Measurements from ENCODE around the gene CTRB1. TPM values are rescaled to one million over a fixed set of nuclear protein-coding genes. Genes with fewer than 3 reads are reported as not detected.

Gene CTRB1
- total RNA-seq, 1 donor = not detected

DNA sequence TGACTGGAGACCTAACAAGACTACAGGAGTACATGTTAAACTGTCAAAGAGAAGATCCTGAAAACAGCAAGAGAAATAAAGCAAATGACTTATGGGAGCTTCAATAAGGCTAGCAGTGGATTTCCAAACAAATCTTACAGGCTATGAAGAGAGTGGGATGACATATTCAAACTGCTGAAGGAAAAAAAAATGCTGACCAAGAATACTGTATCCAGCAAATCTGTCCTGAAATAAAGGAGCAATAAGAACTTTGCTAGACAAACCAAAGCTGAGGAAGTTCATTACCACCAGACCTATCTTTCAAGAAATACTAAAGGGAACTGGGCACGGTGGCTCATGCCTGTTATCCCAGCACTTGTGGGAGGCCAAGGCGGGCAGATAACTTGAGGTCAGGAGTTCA is 41.9 kb upstream of the CTRB1 start:
- H3K9me3 ChIP-seq (ENCODE audit: low read depth, low read length) = peaks cover 13% of the 10 kb centered on the region
- no peaks in the 10 kb centered on the region for H4K20me1 ChIP-seq (ENCODE audit: insufficient read depth, low read length)
- no peak overlapping the region for H3K27ac ChIP-seq (ENCODE audit: low read depth, low read length)
- no peaks in the 10 kb centered on the region for H3K79me2 ChIP-seq (ENCODE audit: insufficient read depth, low read length)
- DNase-seq (ENCODE audit: insufficient read length, low spot score, missing footprints) = no peak
- H3K4me3 ChIP-seq (ENCODE audit: insufficient read depth, low read length) = no peak overlapping the region
- no peaks in the 10 kb centered on the region for H3K27me3 ChIP-seq (ENCODE audit: insufficient read depth, low read length)
- H3K4me2 ChIP-seq (ENCODE audit: insufficient read depth, low read length) = no peak overlapping the region
- no peaks in the 10 kb centered on the region for H3K4me1 ChIP-seq (ENCODE audit: insufficient read depth, low read length)
- H2AFZ ChIP-seq (ENCODE audit: low read length) = no peak overlapping the region
- no peak for TF ChIP-seq CTCF (IDR thresholded peaks at IDR 0.05; ENCODE audit: extremely low read depth, low read depth, low read length)
- no peaks in the 10 kb centered on the region for H3K36me3 ChIP-seq (ENCODE audit: insufficient read depth, low read length)

- no peak overlapping the region for H3K4me2 ChIP-seq (ENCODE audit: insufficient read depth, low read length)
- H3K9me3 ChIP-seq (ENCODE audit: low read depth, low read length) = peaks cover 7% of the 10 kb centered on the region
- H3K4me1 ChIP-seq (ENCODE audit: insufficient read depth, low read length) = no peaks in the 10 kb centered on the region
- H3K36me3 ChIP-seq (ENCODE audit: insufficient read depth, low read length) = no peaks in the 10 kb centered on the region
- H3K27ac ChIP-seq (ENCODE audit: low read depth, low read length) = no peak overlapping the region
- TF ChIP-seq CTCF (IDR thresholded peaks at IDR 0.05; ENCODE audit: extremely low read depth, low read depth, low read length) = no peak
- H3K79me2 ChIP-seq (ENCODE audit: insufficient read depth, low read length) = no peaks in the 10 kb centered on the region
- DNase-seq (ENCODE audit: insufficient read length, low spot score, missing footprints) = no peak
- H4K20me1 ChIP-seq (ENCODE audit: insufficient read depth, low read length) = no peaks in the 10 kb centered on the region
- H3K4me3 ChIP-seq (ENCODE audit: insufficient read depth, low read length) = no peak overlapping the region
- no peak overlapping the region for H2AFZ ChIP-seq (ENCODE audit: low read length)
- H3K27me3 ChIP-seq (ENCODE audit: insufficient read depth, low read length) = no peaks in the 10 kb centered on the region
Measured at GRCh38 chr16:75179208-75179607, 39.6 kb upstream of the CTRB1 start.

GRCh38 chr16:75181630-75182029 is 37.2 kb upstream of the CTRB1 start:
- H3K27ac ChIP-seq (ENCODE audit: low read depth, low read length) = no peak overlapping the region
- TF ChIP-seq CTCF (IDR thresholded peaks at IDR 0.05; ENCODE audit: extremely low read depth, low read depth, low read length) = no peak
- no peaks in the 10 kb centered on the region for H3K27me3 ChIP-seq (ENCODE audit: insufficient read depth, low read length)
- no peaks in the 10 kb centered on the region for H3K36me3 ChIP-seq (ENCODE audit: insufficient read depth, low read length)
- H3K79me2 ChIP-seq (ENCODE audit: insufficient read depth, low read length) = no peaks in the 10 kb centered on the region
- no peaks in the 10 kb centered on the region for H3K4me1 ChIP-seq (ENCODE audit: insufficient read depth, low read length)
- H3K4me3 ChIP-seq (ENCODE audit: insufficient read depth, low read length) = no peak overlapping the region
- no peak overlapping the region for H3K4me2 ChIP-seq (ENCODE audit: insufficient read depth, low read length)
- no peak overlapping the region for H2AFZ ChIP-seq (ENCODE audit: low read length)
- H3K9me3 ChIP-seq (ENCODE audit: low read depth, low read length) = peaks cover under 1% of the 10 kb centered on the region
- H4K20me1 ChIP-seq (ENCODE audit: insufficient read depth, low read length) = no peaks in the 10 kb centered on the region
- no peak for DNase-seq (ENCODE audit: insufficient read length, low spot score, missing footprints)

DNA sequence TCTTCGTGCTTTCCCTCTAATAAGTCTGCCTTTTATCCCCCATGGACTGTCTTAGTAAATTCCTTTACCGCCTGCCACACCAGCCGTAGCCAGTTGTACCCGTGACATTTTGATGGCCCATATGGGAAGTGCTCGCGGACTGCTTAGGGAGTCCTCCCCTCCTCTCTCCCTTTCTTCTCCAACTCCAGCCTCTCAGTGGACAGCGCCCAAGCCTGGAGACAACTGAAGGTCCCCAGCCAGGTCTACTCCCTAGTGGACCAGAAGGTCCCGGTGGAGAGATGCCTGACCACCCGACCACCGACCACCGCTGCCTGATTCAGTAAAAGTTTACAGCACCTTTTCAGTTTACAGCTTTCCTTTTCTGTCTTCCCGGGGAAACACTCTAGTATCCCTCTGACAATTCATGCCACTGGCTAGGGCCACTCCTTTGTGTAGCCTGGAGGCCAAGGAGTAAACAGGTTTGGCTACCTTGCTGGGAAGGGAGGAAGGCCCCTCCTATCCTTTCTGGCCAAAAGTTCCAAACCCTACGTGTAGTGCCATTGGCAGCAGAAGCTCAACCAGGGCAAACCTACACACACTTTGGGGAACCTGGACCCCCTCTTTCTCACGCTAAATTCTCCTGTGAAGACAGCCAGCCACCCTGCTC is 29.8 kb upstream of the CTRB1 start:
- DNase-seq (ENCODE audit: insufficient read length, low spot score, missing footprints) = no peak
- Histone ChIP-seq H3K27ac (ENCODE audit: low read depth, low read length) (no peak overlapping the region), H3K4me3 (ENCODE audit: insufficient read depth, low read length) (no peak overlapping the region), H3K9me3 (ENCODE audit: low read depth, low read length) (no peaks in the 10 kb centered on the region), H3K4me2 (ENCODE audit: insufficient read depth, low read length) (no peak overlapping the region), H3K36me3 (ENCODE audit: insufficient read depth, low read length) (no peaks in the 10 kb centered on the region), H3K27me3 (ENCODE audit: insufficient read depth, low read length) (peaks cover 11% of the 10 kb centered on the region), H3K79me2 (ENCODE audit: insufficient read depth, low read length) (no peaks in the 10 kb centered on the region), H4K20me1 (ENCODE audit: insufficient read depth, low read length) (no peaks in the 10 kb centered on the region), H2AFZ (ENCODE audit: low read length) (no peak overlapping the region), H3K4me1 (ENCODE audit: insufficient read depth, low read length) (no peaks in the 10 kb centered on the region)
- no peak for TF ChIP-seq CTCF (IDR thresholded peaks at IDR 0.05; ENCODE audit: extremely low read depth, low read depth, low read length)

Data from osteoblast (primary cell).